Neural cell (in vitro differentiated cells): ENCODE results near the gene ZNF512. TPM values are rescaled to one million over a fixed set of nuclear protein-coding genes. Genes with fewer than 3 reads are reported as not detected.

Experiments used
- polyA plus RNA-seq: library from polyadenylated mRNA; depleted of rRNA; stranded (reverse); fragments of >200 nt; gene quantifications from 2 replicates; pipeline ENCODE4 v1.2.3, GENCODE V29; 2014
- small RNA-seq, 3 experiments: library from RNA; depleted of rRNA; stranded (forward); fragments of <200 nt; gene quantifications; one replicate each; pipeline ENCODE3, GENCODE V24; 2012

ZNF512 gene
- polyA plus RNA-seq, 1 donor from 2014 or later: 30.8 TPM

Small RNA genes within 50 kb of the gene (small RNA-seq; reads per million reads assigned to genes)
- 0 reads per million in 3 experiments for gene RF00340

Other genes with a start within 250 kb of the ZNF512 start
- gene GTF3C2, start 226.3 kb upstream of the ZNF512 start, polyA plus RNA-seq: 27.8 and 37.2 TPM in 2 replicates
- 43.7 and 45.3 TPM in 2 replicates for gene EIF2B4, start 212.7 kb upstream of the ZNF512 start, polyA plus RNA-seq
- gene SNX17, start 212.4 kb upstream of the ZNF512 start, polyA plus RNA-seq: 69.8 and 86.9 TPM in 2 replicates
- gene ZNF513, start 202.3 kb upstream of the ZNF512 start, polyA plus RNA-seq: 40.5 and 46.8 TPM in 2 replicates
- gene PPM1G, start 173.5 kb upstream of the ZNF512 start, polyA plus RNA-seq: 99.0 and 107 TPM in 2 replicates
- 115 and 161 TPM in 2 replicates for gene NRBP1, start 154.4 kb upstream of the ZNF512 start, polyA plus RNA-seq
- 2.3 and 4.0 TPM in 2 replicates for gene KRTCAP3, start 140.7 kb upstream of the ZNF512 start, polyA plus RNA-seq
- gene IFT172, start 93.3 kb upstream of the ZNF512 start, polyA plus RNA-seq: 18.2 and 26.9 TPM in 2 replicates
- gene FNDC4, start 87.8 kb upstream of the ZNF512 start, polyA plus RNA-seq: 68.2 and 101 TPM in 2 replicates
- 2.3 and 2.5 TPM in 2 replicates for gene GCKR, start 86.2 kb upstream of the ZNF512 start, polyA plus RNA-seq
- 2.2 and 3.0 TPM in 2 replicates for gene CCDC121, start 46.0 kb downstream of the ZNF512 start, polyA plus RNA-seq
- 42.3 and 48.2 TPM in 2 replicates for gene GPN1, start 46.0 kb downstream of the ZNF512 start, polyA plus RNA-seq
- 90.4 and 95.8 TPM in 2 replicates for gene SUPT7L, start 80.6 kb downstream of the ZNF512 start, polyA plus RNA-seq
- 37.8 and 47.9 TPM in 2 replicates for gene SLC4A1AP, start 80.8 kb downstream of the ZNF512 start, polyA plus RNA-seq
- gene MRPL33, start 188.7 kb downstream of the ZNF512 start, polyA plus RNA-seq: 308 and 406 TPM in 2 replicates